NB4 (cell line): ENCODE data around the gene SRBD1.

ENCODE experiments used
- DNase-seq: peaks from one replicate; pipeline ENCODE4 v3.0.0; 2010; ENCODE audit warnings: low read depth
- H3K4me3 ChIP-seq: one replicate; pipeline ENCODE4 v1.5.1; 2011; ENCODE audit warnings: mild to moderate bottlenecking, low read depth, low read length, moderate library complexity
- MYC ChIP-seq: IDR thresholded peaks from 2 replicates; pipeline ENCODE4 v1.6.1; 2011; ENCODE audit warnings: low read depth, low read length
- POLR2A ChIP-seq: IDR thresholded peaks from 2 replicates; pipeline ENCODE4 v1.6.1; 2011; ENCODE audit warnings: mild to moderate bottlenecking; ENCODE audit not compliant: insufficient read length; ENCODE audit errors: extremely low read depth
- TF ChIP-seq, protein P1 (sequence below): IDR thresholded peaks from one replicate; pipeline ENCODE4 v1.5.1; 2012; ENCODE audit warnings: low read depth, low read length
- TF ChIP-seq, protein P2 (sequence below): IDR thresholded peaks from 2 replicates; pipeline ENCODE4 v1.6.1; 2011; ENCODE audit warnings: low read depth, low read length

Gene SRBD1

DNA sequence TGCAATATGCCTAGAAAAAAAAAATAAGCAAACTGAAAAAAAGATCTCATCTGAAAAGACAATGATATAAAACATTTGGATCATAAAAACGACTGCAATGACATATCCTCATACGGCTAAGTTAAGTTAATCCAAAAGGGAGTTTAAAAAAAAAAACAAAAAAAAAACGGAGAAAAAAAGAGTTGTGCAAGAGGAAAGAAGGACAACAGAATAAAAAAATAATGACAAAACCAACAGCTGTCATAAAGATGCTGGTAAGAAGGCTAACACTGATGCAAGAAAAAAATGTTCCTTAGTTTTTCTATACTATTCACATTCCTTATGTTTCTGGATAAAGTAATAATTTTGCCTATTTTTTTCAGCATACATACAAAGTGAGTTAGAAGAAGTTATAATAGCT, 192.5 kb downstream of the SRBD1 start:
- DNase-seq: no peak
- no peak overlapping the region for H3K4me3 ChIP-seq
- TF ChIP-seq, protein P1, sequence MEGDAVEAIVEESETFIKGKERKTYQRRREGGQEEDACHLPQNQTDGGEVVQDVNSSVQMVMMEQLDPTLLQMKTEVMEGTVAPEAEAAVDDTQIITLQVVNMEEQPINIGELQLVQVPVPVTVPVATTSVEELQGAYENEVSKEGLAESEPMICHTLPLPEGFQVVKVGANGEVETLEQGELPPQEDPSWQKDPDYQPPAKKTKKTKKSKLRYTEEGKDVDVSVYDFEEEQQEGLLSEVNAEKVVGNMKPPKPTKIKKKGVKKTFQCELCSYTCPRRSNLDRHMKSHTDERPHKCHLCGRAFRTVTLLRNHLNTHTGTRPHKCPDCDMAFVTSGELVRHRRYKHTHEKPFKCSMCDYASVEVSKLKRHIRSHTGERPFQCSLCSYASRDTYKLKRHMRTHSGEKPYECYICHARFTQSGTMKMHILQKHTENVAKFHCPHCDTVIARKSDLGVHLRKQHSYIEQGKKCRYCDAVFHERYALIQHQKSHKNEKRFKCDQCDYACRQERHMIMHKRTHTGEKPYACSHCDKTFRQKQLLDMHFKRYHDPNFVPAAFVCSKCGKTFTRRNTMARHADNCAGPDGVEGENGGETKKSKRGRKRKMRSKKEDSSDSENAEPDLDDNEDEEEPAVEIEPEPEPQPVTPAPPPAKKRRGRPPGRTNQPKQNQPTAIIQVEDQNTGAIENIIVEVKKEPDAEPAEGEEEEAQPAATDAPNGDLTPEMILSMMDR: no peak
- TF ChIP-seq, protein P2, sequence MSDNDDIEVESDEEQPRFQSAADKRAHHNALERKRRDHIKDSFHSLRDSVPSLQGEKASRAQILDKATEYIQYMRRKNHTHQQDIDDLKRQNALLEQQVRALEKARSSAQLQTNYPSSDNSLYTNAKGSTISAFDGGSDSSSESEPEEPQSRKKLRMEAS: no peak
- no peak for TF ChIP-seq MYC
- TF ChIP-seq POLR2A: no peak

DNA sequence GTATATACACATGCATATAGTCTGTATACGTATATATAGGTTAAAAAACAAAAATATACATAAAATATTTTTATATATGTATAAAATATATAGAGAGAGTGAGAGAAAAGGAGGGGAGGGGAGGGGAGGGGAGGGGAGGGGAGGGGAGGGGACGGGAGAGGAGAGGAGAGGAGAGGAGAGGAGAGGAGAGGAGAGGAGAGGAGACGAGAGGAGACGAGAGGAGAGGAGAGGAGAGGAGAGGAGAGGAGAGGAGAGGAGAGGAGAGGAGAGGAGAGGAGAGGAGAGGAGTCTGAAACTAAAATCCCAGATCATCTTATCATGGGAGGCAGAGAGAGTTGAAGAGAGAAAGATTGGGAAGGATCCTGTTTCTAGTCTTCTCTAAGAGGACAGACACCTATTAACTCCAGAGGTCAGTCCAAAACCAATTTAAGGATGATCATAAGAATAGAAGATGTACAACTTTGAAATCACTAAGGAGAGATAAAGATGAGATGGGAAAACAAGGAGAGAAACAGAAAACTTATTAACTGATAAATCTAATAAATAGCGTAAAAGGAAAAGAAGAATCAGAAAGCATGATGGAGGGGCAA, 195.4 kb downstream of the SRBD1 start:
- TF ChIP-seq MYC (no peak), POLR2A (no peak)
- TF ChIP-seq, protein P2: no peak
- TF ChIP-seq, protein P1: no peak
- no peak for DNase-seq
- no peak overlapping the region for H3K4me3 ChIP-seq

DNA sequence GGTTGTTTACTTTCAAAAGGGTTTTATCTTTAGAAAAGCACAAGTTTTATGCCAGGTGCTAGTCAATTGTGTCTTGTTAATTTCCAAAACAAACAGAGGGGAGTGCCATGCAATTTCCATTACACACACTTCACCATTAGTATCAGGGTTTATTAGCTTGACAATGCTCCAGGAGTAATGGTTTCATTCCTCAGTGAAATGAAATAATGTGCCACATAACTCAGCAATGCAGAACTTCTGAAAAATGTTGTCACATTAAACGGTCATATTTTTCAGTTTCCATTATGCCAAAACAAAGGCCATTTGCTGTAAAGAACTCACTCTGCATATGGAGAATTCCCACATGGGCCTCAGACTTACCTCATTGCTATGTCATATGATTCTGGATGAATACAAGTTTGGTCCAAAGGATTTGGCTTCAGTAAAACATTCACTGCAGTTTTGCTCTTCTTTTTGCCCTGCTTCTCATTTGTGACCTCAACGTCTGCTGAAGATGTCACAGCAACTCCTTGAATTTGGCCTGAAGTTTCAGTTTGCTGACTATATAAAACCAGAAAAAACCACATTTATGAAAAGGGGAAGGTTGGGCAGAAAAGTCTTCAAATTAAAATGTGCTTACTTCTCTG, 198.2 kb downstream of the SRBD1 start:
- no peak for DNase-seq
- TF ChIP-seq, protein P2: no peak
- TF ChIP-seq MYC (no peak), POLR2A (no peak)
- TF ChIP-seq, protein P1: no peak
- H3K4me3 ChIP-seq: no peak overlapping the region

DNA sequence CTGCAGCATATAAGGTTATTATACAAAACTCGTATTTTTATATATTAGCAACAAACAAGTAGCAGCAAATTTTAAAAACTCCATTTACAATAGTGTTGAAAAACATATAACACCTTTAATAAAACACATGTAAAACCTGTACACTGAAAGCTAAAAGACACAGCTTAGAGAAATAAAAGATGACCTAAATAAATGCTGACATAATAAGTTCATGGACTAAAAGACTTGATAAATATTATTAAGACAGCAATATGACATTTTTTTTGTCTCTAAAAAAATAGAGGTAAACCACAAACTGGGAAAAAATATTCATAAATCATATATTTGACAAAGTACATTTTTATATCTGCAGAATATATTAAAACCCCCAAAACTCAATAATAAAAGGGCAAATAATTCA, 201.4 kb downstream of the SRBD1 start:
- DNase-seq: no peak
- no peak for TF ChIP-seq POLR2A
- TF ChIP-seq MYC: no peak
- TF ChIP-seq, protein P2: no peak
- TF ChIP-seq, protein P1: no peak
- no peak overlapping the region for H3K4me3 ChIP-seq

DNA sequence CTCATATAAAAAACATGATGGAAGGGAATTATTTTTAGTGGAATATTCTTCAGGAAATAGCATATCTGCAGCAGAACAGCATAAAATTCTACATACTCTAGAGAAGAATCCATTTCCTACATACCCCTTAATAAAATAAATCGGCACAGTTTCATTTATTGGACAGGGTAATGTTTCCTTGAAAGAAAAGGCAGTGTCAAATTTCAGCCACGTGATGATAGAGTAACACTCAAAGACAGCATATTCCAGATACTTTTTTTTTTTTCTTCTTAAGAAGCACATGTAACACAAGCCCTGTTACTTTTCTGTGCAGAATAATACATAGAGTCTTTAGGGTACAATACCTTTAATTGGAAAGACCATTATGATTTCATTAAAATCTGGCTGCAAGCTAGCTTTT, 204.4 kb downstream of the SRBD1 start:
- TF ChIP-seq, protein P2: no peak
- TF ChIP-seq, protein P1: no peak
- no peak for TF ChIP-seq POLR2A
- no peak for TF ChIP-seq MYC
- no peak overlapping the region for H3K4me3 ChIP-seq
- DNase-seq: no peak
